BJ (cell line): ENCODE data around the gene TTC7B. TPM values are rescaled to one million over a fixed set of nuclear protein-coding genes. Genes with fewer than 3 reads are reported as not detected.
"Not testable (repeated sequence)": the region's sequence is repeated elsewhere in the genome, so short reads cannot be mapped to it uniquely, and the experiment has no call there.

Source experiments
- CTCF ChIA-PET: fragments of 350-600 bp; formaldehyde crosslinking; extraction: SDS; loops from one replicate; lab custom pipeline; 2021; ENCODE audit warnings: antibody characterized with exemption, inconsistent platforms; lab: Yijun Ruan, JAX
- POLR2A ChIA-PET: fragments of 300-600 bp; sonication (Branson Sonifier 250); formaldehyde crosslinking; extraction: SDS; loops from one replicate; lab custom pipeline; 2021; ENCODE audit warnings: antibody characterized with exemption; lab: Charles Lee
- DNase-seq: peaks from one replicate; pipeline ENCODE4 v3.0.0-alpha.2; 2011; ENCODE audit warnings: low read depth
- H3K27me3 ChIP-seq: 2 replicates; pipeline ENCODE4 v1.6.0; 2011; ENCODE audit warnings: low read length; ENCODE audit not compliant: control insufficient read depth, insufficient read depth
- H3K36me3 ChIP-seq: 2 replicates; pipeline ENCODE4 v1.5.1; 2011; ENCODE audit warnings: low read length; ENCODE audit not compliant: control insufficient read depth, insufficient read depth
- H3K4me3 ChIP-seq: 2 replicates; pipeline ENCODE4 v1.5.1; 2011; ENCODE audit warnings: low read depth, mild to moderate bottlenecking, control low read depth, low read length
- polyA plus RNA-seq: library from polyadenylated mRNA; depleted of rRNA; stranded (reverse); fragments of >200 nt; gene quantifications from 2 replicates; pipeline ENCODE4 v1.2.3, GENCODE V29; 2011
- TF ChIP-seq, protein P1 (sequence below): IDR thresholded peaks from 2 replicates; pipeline ENCODE4 v1.5.1; 2011; ENCODE audit warnings: low read depth, mild to moderate bottlenecking, control low read depth, inconsistent platforms, low read length, moderate library complexity; ENCODE audit not compliant: insufficient read depth

TTC7B gene
- polyA plus RNA-seq, 1 experiment = 46.9 TPM

DNA sequence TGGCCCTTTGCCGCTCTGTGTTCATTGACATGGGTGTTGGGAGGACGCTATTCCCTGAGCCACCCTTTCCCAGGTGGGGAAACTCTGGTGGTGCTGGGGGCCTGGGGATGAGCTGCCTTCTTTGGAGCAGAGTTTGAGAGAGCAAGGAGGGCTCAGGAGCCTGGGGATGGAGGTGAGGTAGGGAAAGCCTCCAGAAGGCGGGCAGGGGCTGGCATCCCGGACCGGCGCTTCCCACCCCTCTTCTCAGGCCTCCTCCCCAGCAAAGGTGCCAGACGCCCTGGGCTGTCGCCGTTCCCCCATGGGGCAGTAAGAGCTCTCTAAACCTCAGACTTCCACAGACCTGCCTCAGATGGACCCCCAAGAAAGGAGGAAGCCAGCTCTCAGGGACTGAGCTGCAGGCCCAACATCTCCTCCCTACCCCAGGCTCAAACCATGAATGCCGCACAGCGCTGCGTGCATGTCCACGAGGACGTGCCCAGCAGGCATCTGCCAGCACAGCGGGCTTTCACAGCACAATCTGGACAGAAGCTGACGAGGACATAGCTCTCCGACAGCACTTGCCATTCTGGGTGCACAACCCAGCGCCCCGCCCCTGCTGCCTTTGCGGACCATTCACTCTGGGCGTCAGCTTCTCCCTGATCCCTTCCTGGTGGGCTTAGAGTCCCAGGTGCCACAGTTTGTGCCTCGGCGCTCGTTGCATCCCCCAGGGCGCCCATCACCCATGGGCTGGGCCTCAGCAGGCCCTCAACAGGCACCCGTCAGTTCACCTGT is 14.9 kb upstream of the TTC7B start:
- CTCF ChIA-PET = no interaction called here

DNA sequence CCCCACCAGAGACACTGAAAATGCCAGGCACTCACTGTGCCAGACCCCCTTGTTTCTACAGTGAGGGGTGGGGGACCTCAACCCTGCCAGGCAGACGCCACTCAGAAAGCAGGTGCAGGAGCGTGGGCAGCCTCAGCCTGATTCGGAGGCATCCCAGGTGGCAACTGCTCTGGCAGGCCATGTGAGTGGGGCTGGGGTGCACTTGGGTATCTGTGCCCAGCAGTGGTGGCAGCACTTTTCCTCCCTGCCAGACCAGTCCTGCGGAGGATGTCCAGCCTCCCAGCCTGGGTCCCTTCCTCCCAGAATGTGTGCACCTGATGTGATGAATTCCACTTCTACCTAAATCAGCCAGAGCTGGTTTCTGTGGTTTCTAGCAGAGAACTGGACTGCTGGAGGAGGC is 13.4 kb upstream of the TTC7B start:
- ChIA-PET POLR2A (no interaction called here), CTCF (no interaction called here)
- Histone ChIP-seq H3K36me3 (no peaks in the 10 kb centered on the region), H3K27me3 (no peaks in the 10 kb centered on the region; the same call in 1 of the 2 replicates), H3K4me3 (no peak overlapping the region)
- no peak for DNase-seq
- TF ChIP-seq, protein P1, sequence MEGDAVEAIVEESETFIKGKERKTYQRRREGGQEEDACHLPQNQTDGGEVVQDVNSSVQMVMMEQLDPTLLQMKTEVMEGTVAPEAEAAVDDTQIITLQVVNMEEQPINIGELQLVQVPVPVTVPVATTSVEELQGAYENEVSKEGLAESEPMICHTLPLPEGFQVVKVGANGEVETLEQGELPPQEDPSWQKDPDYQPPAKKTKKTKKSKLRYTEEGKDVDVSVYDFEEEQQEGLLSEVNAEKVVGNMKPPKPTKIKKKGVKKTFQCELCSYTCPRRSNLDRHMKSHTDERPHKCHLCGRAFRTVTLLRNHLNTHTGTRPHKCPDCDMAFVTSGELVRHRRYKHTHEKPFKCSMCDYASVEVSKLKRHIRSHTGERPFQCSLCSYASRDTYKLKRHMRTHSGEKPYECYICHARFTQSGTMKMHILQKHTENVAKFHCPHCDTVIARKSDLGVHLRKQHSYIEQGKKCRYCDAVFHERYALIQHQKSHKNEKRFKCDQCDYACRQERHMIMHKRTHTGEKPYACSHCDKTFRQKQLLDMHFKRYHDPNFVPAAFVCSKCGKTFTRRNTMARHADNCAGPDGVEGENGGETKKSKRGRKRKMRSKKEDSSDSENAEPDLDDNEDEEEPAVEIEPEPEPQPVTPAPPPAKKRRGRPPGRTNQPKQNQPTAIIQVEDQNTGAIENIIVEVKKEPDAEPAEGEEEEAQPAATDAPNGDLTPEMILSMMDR = no peak

More for the DNA sequence above, 14.9 kb upstream of the TTC7B start:
- Histone ChIP-seq H3K4me3 (no peak overlapping the region), H3K27me3 (no peaks in the 10 kb centered on the region; the same call in 1 of the 2 replicates), H3K36me3 (no peaks in the 10 kb centered on the region)
- TF ChIP-seq, protein P1 = no peak
- POLR2A ChIA-PET = no interaction called here
- no peak for DNase-seq

DNA sequence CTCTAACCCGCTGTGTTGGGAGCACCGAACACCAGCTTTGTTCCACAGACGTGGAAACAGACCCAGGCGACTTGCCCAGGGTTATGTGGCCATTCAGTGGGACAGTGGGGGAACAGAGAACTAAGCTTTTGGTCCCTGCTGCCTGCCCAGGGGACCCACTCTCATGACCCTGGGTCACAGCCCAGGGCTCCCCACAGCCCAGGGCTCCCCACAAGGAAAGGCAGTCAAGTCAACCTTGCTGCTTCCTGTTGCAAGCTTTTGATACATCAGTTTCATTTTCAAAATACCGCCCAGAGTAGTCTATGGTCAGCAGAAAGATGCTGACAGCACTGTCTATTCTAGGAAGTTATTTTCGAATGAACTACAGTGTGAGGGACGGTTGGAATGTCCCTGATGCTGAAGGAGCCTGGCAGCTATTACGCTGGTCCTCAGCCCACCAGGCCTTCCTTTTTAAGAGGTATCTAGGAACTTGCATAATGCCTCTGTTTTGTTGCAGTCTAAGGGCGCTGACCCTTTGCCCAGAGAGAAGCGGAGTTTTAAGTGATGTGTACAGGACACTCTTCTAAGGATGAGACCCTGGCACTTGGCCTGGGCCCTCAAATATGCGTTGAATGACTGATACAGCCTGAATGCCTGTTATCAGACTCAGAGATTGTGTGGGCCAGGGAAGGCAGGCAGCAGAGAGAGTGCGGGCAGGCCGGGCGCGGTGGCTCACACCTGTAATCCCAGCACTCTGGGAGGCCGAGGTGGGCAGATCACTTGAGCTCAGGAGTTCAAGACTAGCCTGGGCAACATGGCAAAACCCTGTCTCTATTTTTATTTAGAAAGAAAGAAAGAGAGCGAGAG is 12.6 kb upstream of the TTC7B start:
- DNase-seq = no peak
- TF ChIP-seq, protein P1 = no peak
- CTCF ChIA-PET = interaction anchor here (2.0 kb wide), 1 partner anchor 11 kb away, joined by 5 read pairs; no protein-coding TSS in a partner anchor

DNA sequence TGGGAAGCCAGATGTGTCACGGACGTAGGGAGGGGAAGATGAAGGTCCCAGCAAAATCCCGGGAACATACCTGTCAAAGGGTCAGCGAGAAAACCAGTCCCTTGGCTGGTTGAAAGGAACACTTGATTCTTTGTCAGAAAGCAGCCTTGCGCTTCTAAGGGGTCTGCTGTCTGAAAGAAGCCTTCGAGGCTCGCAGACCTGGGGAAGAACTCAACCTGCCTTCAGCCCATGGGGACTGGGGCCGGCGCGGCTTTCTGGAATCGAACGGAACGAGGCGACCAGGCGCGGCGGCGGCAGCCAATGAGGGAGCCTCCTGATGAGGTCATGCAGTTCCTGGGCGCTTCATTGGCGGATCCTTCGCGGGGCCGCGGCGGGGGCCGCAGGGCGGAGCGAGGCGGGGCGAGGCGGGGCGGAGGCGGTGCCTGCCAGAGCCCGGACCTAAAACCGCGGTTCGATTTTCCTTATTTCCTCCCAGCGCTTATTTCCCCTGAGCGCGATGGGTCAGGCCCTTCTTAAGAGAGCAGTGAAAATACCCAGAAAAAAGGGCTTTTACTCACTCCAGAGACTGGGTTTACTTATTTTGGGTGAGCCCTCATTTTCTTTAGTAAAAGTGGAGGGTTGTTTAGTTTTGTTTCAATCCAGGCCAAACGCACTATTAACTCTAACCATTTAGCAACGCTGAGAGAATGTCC is 11.8 kb upstream of the TTC7B start:
- Histone ChIP-seq H3K27me3 (no peaks in the 10 kb centered on the region; the same call in 1 of the 2 replicates), H3K4me3 (peak overlapping the region; percentile 34), H3K36me3 (no peaks in the 10 kb centered on the region)
- POLR2A ChIA-PET = no interaction called here
- DNase-seq = peak; percentile 36
- CTCF ChIA-PET = interaction anchor here (2.0 kb wide), 1 partner anchor 10 kb away, joined by 5 read pairs; no protein-coding TSS in a partner anchor
- TF ChIP-seq, protein P1 = no peak

More for the DNA sequence above, 12.6 kb upstream of the TTC7B start:
- Histone ChIP-seq H3K36me3 (no peaks in the 10 kb centered on the region), H3K4me3 (no peak overlapping the region), H3K27me3 (no peaks in the 10 kb centered on the region; the same call in 1 of the 2 replicates)
- POLR2A ChIA-PET = no interaction called here

DNA sequence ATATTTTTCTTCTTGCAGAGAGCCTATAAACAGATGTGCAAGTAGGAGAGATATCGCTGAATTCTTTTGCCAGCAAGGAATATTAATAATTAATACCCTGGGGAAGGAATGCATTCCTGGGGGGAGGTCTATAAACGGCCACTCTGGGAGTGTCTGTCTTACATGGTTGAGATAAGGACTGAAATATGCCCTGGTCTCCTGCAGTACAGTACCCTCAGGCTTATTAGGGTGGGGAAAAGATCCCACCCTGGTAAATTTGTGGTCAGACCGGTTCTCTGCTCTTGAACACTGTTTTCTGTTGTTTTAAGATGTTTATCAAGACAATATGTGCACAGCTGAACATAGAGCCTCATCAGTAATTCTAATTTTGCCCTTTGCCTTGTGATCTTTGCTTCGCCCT is 7.3 kb upstream of the TTC7B start:
- CTCF ChIA-PET, H3K36me3 ChIP-seq, H3K27me3 ChIP-seq, H3K4me3 ChIP-seq, DNase-seq, POLR2A ChIA-PET: not testable (repeated sequence)
